Panc1 (cell line): ENCODE results near the gene IL6.

Source experiments
- POLR2AphosphoS5 ChIP-seq: IDR thresholded peaks from 2 replicates; pipeline ENCODE4 v1.6.1; 2012; ENCODE audit warnings: mild to moderate bottlenecking, low read depth, low read length, moderate library complexity
- SIN3A ChIP-seq: IDR thresholded peaks from 2 replicates; pipeline ENCODE4 v1.6.1; 2012; ENCODE audit warnings: low read depth, mild to moderate bottlenecking, low read length, moderate library complexity, borderline replicate concordance; ENCODE audit not compliant: insufficient read depth
- TCF7L2 ChIP-seq: IDR thresholded peaks from 2 replicates; pipeline ENCODE4 v1.6.1; 2011; ENCODE audit warnings: mild to moderate bottlenecking, low read depth, low read length, inconsistent platforms
- TF ChIP-seq, protein P1 (sequence below): fragments of 450-650 bp; IDR thresholded peaks from 2 replicates; pipeline ENCODE4 v1.5.1; 2017; ENCODE audit warnings: mild to moderate bottlenecking
- TF ChIP-seq, protein P2 (sequence below), 2 experiments: IDR thresholded peaks; 2 replicates each; pipeline ENCODE4 v1.6.1; 2011 to 2012; ENCODE audit warnings: low read depth in 2 of 2, control low read depth in 1 of 2, low read length in 1 of 2, mild to moderate bottlenecking in 1 of 2, moderate library complexity in 1 of 2; ENCODE audit not compliant: insufficient read depth in 1 of 2

DNA sequence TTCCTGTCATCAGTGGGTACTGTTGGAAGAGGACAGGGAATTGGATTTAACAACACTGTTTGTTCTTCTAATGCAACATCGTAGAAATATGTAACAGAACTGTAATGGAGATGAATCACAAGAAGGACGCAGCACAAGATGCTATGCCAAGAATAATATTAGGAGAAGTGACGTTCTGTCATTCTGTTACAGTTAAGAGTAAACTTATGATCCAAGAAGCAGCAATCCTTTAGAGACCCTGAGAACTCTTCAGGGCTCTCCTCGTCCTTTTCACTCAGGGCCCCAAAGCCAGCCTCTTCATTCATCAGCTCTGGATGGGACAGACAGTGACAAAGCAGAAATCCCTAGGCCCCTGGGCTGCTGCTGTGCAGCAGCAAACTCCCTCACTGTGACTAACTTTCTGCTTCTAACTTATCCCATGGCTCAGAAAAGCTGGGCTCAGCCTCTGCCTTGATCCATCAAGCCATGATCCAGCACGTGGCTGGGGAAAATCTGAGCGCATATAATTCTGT lies 8.7 kb upstream of the IL6 start:
- TF ChIP-seq, protein P1, sequence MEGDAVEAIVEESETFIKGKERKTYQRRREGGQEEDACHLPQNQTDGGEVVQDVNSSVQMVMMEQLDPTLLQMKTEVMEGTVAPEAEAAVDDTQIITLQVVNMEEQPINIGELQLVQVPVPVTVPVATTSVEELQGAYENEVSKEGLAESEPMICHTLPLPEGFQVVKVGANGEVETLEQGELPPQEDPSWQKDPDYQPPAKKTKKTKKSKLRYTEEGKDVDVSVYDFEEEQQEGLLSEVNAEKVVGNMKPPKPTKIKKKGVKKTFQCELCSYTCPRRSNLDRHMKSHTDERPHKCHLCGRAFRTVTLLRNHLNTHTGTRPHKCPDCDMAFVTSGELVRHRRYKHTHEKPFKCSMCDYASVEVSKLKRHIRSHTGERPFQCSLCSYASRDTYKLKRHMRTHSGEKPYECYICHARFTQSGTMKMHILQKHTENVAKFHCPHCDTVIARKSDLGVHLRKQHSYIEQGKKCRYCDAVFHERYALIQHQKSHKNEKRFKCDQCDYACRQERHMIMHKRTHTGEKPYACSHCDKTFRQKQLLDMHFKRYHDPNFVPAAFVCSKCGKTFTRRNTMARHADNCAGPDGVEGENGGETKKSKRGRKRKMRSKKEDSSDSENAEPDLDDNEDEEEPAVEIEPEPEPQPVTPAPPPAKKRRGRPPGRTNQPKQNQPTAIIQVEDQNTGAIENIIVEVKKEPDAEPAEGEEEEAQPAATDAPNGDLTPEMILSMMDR, result no peak
- TF ChIP-seq POLR2AphosphoS5 (peak; percentile 42; the same call in 1 of the 2 replicates), TCF7L2 (no peak), SIN3A (no peak)
- TF ChIP-seq, protein P2, sequence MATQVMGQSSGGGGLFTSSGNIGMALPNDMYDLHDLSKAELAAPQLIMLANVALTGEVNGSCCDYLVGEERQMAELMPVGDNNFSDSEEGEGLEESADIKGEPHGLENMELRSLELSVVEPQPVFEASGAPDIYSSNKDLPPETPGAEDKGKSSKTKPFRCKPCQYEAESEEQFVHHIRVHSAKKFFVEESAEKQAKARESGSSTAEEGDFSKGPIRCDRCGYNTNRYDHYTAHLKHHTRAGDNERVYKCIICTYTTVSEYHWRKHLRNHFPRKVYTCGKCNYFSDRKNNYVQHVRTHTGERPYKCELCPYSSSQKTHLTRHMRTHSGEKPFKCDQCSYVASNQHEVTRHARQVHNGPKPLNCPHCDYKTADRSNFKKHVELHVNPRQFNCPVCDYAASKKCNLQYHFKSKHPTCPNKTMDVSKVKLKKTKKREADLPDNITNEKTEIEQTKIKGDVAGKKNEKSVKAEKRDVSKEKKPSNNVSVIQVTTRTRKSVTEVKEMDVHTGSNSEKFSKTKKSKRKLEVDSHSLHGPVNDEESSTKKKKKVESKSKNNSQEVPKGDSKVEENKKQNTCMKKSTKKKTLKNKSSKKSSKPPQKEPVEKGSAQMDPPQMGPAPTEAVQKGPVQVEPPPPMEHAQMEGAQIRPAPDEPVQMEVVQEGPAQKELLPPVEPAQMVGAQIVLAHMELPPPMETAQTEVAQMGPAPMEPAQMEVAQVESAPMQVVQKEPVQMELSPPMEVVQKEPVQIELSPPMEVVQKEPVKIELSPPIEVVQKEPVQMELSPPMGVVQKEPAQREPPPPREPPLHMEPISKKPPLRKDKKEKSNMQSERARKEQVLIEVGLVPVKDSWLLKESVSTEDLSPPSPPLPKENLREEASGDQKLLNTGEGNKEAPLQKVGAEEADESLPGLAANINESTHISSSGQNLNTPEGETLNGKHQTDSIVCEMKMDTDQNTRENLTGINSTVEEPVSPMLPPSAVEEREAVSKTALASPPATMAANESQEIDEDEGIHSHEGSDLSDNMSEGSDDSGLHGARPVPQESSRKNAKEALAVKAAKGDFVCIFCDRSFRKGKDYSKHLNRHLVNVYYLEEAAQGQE (IDR thresholded peaks at IDR 0.05; ENCODE audit: insufficient read depth in 1 of 2, low read depth in 2 of 2, low read length in 1 of 2), result no peak
